ENCODE measurements around the gene LDLRAD3. TPM values are rescaled to one million over a fixed set of nuclear protein-coding genes. Genes with fewer than 3 reads are reported as not detected.

The LDLRAD3 gene
- polyA plus RNA-seq, 3 donors = 7.3 to 14.1 (median 10.4) TPM

GRCh38 chr11:36153551-36153950 lies 209.7 kb downstream of the LDLRAD3 start:
- H3K27me3 ChIP-seq (ENCODE audit: control insufficient read depth in 2 of 2, insufficient read depth in 2 of 2, low read length in 2 of 2) = no peaks in the 10 kb centered on the region
- no CpG with 5 or more reads among the region's 2 CpGs for WGBS (ENCODE audit: insufficient coverage)
- no peak overlapping the region for H3K4me2 ChIP-seq (replicated peaks; ENCODE audit: extremely low read depth, low read length, poor library complexity, severe bottlenecking)
- no peak overlapping the region for H2AFZ ChIP-seq (ENCODE audit: insufficient read depth, low read depth, low read length, poor library complexity, severe bottlenecking)
- H4K20me1 ChIP-seq (ENCODE audit: insufficient read depth, low read length) = no peaks in the 10 kb centered on the region
- H3K27me3 Mint-ChIP-seq (ENCODE audit: low read depth in 3 of 3) = peaks cover 0 to 4% (median 0%) of the 10 kb centered on the region in 3 donors
- TF ChIP-seq CTCF (IDR thresholded peaks at IDR 0.05) = no peak
- H3K27ac ChIP-seq (ENCODE audit: low read depth in 1 of 2, low read length in 2 of 2) = no peak overlapping the region
- no peaks in the 10 kb centered on the region for H3K36me3 ChIP-seq (replicated peaks in 1 of 2; ENCODE audit: control insufficient read depth in 1 of 2, insufficient read depth in 2 of 2, low read length in 2 of 2)
- no peak for DNase-seq
- no peaks in the 10 kb centered on the region for H3K79me2 ChIP-seq (ENCODE audit: insufficient read depth, low read length)
- H3K4me3 ChIP-seq (replicated peaks in 1 of 3; ENCODE audit: low read depth in 2 of 3, low read length in 3 of 3) = no peak overlapping the region
- peaks cover 13 to 14% of the 10 kb centered on the region in 2 donors for H3K4me1 ChIP-seq (ENCODE audit: control insufficient read depth in 1 of 2, insufficient read depth in 2 of 2, low read length in 2 of 2)
- H3K4me3 Mint-ChIP-seq = no peak overlapping the region
- H3K9me3 ChIP-seq (replicated peaks in 1 of 2; ENCODE audit: control insufficient read depth in 1 of 2, insufficient read depth in 1 of 2, low read length in 2 of 2) = no peaks in the 10 kb centered on the region
- no peak overlapping the region for H3K9ac ChIP-seq (ENCODE audit: insufficient read depth, low read length, poor library complexity, severe bottlenecking)
- intact Hi-C loops (cut with micrococcal nuclease) = loop anchor here in 1 of 2 donors (10.0 kb wide), 1 partner anchor 219 kb away; no protein-coding TSS in a partner anchor
- H3K9me3 Mint-ChIP-seq = peaks cover 0 to 3% (median 0%) of the 10 kb centered on the region in 7 donors
- H3K4me1 Mint-ChIP-seq = peaks cover 25% of the 10 kb centered on the region
- peak overlapping the region in 1 of 7 donors; percentile 37 for H3K27ac Mint-ChIP-seq
- peaks cover 8 to 20% of the 10 kb centered on the region in 2 donors for H3K36me3 Mint-ChIP-seq

- no peak overlapping the region for H3K27ac Mint-ChIP-seq
Measured at GRCh38 chr11:36155124-36155561, 211.3 kb downstream of the LDLRAD3 start.

More at GRCh38 chr11:36155124-36155561, 211.3 kb downstream of the LDLRAD3 start:
- Histone ChIP-seq H4K20me1 (ENCODE audit: insufficient read depth, low read length) (no peaks in the 10 kb centered on the region), H3K36me3 (replicated peaks in 1 of 2; ENCODE audit: control insufficient read depth in 1 of 2, insufficient read depth in 2 of 2, low read length in 2 of 2) (no peaks in the 10 kb centered on the region), H3K4me1 (ENCODE audit: control insufficient read depth in 1 of 2, insufficient read depth in 2 of 2, low read length in 2 of 2) (peaks cover 1 to 2% of the 10 kb centered on the region in 2 donors), H3K4me3 (replicated peaks in 1 of 3; ENCODE audit: low read depth in 2 of 3, low read length in 3 of 3) (no peak overlapping the region), H3K27me3 (ENCODE audit: control insufficient read depth in 2 of 2, insufficient read depth in 2 of 2, low read length in 2 of 2) (no peaks in the 10 kb centered on the region), H3K9me3 (replicated peaks in 1 of 2; ENCODE audit: control insufficient read depth in 1 of 2, insufficient read depth in 1 of 2, low read length in 2 of 2) (no peaks in the 10 kb centered on the region), H3K27ac (ENCODE audit: low read depth in 1 of 2, low read length in 2 of 2) (no peak overlapping the region), H3K79me2 (ENCODE audit: insufficient read depth, low read length) (no peaks in the 10 kb centered on the region), H3K4me2 (replicated peaks; ENCODE audit: extremely low read depth, low read length, poor library complexity, severe bottlenecking) (no peak overlapping the region), H3K9ac (ENCODE audit: insufficient read depth, low read length, poor library complexity, severe bottlenecking) (no peak overlapping the region), H2AFZ (ENCODE audit: insufficient read depth, low read depth, low read length, poor library complexity, severe bottlenecking) (no peak overlapping the region)
- Mint-ChIP-seq H3K27me3 (ENCODE audit: low read depth in 3 of 3) (peaks cover 0 to 4% (median 0%) of the 10 kb centered on the region in 3 donors), H3K4me1 (peaks cover 9% of the 10 kb centered on the region), H3K36me3 (peaks cover 3 to 9% of the 10 kb centered on the region in 2 donors), H3K4me3 (no peak overlapping the region), H3K9me3 (no peaks in the 10 kb centered on the region)
- DNase-seq = no peak
- 100% methylated on average over 4 of the region's 8 CpGs for WGBS (ENCODE audit: insufficient coverage)
- TF ChIP-seq CTCF (IDR thresholded peaks at IDR 0.05) = no peak
- intact Hi-C loops (cut with micrococcal nuclease) = loop anchor here in 1 of 2 donors (10.0 kb wide), 1 partner anchor 220 kb away; no protein-coding TSS in a partner anchor
